ENCODE data around the gene KTI12. TPM values are rescaled to one million over a fixed set of nuclear protein-coding genes. Genes with fewer than 3 reads are reported as not detected.
"Not testable (repeated sequence)": the region's sequence is repeated elsewhere in the genome, so short reads cannot be mapped to it uniquely, and the experiment has no call there.

KTI12 gene, protein sequence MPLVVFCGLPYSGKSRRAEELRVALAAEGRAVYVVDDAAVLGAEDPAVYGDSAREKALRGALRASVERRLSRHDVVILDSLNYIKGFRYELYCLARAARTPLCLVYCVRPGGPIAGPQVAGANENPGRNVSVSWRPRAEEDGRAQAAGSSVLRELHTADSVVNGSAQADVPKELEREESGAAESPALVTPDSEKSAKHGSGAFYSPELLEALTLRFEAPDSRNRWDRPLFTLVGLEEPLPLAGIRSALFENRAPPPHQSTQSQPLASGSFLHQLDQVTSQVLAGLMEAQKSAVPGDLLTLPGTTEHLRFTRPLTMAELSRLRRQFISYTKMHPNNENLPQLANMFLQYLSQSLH
- polyA plus RNA-seq (ENCODE audit: insufficient read length in 4 of 4): 1 to 10 TPM; 5.9 to 6.8 (median 6.6) TPM

DNA sequence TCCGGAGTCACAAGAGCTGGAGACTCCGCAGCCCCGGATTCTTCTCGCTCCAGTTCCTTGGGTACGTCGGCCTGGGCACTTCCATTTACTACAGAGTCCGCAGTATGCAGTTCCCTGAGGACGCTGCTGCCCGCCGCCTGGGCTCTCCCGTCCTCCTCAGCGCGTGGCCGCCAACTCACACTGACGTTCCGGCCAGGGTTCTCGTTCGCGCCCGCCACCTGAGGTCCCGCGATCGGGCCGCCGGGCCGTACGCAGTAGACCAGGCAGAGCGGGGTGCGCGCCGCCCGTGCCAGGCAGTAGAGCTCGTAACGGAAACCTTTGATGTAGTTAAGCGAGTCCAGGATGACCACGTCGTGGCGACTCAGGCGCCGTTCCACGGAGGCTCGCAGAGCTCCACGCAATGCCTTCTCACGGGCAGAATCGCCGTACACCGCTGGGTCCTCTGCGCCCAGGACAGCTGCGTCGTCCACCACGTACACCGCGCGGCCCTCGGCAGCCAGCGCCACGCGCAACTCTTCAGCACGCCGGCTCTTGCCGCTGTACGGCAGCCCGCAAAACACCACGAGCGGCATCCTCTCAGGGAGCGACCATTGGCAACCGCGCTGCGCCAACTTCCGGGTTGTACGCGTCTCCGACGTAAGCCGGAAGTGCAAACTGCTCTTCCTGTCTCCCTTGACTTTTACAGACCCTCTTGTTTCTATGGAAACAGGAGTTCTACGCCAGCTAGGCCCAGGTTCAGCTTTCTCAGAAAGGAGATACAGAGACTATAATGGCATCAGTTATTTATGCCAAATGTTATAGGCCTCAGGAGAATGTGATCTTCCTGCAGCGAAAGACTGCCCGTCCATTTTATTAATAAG is at the start of gene KTI12:
TSS of gene KTI12 (minus strand) at position 621 of the 860 bp plus-strand sequence. CDS start at position 572, 49 bp downstream.
- peak; percentile 78 to 85 (median 82) for DNase-seq (ENCODE audit: low read depth in 4 of 4, low spot score in 3 of 4)

DNA sequence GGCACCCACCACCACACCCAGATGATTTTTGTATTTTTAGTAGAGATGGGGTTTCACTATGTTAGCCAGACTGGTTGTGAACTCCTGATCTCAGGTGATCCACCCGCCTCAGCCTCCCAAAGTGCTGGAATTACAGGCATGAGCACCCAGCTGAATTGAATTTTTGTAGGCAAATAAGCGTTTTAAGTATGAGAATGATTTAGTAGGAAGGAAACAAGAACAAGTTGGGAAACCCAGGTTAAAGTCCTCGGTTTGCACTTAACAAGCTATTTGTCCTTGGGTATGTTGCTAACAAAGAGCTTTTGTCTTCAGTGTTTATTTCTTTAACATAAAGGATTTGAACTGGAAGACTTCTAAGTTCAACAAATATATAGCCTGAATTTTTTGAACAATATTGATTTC is 46.4 kb upstream of the KTI12 start:
- DNase-seq (ENCODE audit: low read depth in 4 of 4, low spot score in 3 of 4): no peak

DNA sequence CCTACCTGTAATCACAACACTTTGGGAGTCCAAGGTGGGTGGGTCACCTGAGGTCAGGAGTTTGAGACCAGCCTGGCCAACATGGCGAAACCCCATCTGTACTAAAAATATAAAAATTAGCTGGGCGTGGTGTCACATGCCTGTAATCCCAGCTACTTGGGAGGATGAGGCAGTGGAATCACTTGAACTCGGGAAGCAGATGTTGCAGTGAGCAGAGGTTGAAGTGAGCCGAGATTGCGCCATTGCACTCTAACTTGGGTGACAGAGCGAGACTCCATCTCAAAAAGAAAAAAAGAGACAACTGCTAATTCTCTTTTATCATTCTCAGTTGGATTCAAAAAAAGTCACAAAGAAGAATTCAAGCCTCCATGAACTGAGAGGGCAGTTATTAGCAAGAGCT is 43.7 kb upstream of the KTI12 start:
- not testable (repeated sequence) for DNase-seq (ENCODE audit: low read depth in 4 of 4, low spot score in 3 of 4)

DNA sequence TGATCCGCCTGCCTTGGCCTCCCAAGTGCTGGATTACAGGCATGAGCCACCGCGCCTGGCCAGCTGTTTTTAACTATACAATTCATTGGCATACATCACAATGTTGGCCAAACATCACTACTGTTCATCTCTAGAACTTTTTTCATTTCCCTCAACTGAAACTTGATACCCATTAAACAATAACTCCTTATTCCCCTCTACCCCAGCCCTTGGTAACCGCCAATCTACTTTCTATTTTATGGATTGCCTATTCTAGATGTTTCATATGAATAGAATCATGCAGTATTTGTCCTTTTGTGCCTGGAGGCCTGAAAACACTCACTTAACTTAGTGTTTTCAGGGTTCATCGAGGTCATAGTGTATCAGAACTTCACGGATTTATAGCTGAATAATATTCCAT is 38.7 kb upstream of the KTI12 start:
- DNase-seq (ENCODE audit: low read depth in 4 of 4, low spot score in 3 of 4): no peak

DNA sequence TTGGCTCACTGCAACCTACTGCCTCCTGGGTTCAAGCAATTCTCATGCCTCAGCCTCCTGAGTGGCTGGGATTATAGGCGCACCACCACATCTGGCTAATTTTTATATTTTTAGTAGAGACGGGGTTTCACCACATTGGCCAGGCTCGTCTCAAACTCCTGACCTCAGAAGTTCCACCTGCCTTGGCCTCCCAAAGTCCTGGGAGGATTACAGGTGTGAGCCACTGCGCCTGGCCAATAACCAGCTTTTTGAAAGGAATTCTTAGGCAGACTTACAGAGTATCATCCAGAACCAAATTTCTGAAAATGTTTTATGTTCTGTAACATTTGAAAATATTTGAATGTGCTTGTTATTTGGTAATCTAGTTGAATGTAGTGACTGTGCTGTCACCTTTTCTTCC is 37.1 kb upstream of the KTI12 start:
- no peak for DNase-seq (ENCODE audit: low read depth in 4 of 4, low spot score in 3 of 4)

DNA sequence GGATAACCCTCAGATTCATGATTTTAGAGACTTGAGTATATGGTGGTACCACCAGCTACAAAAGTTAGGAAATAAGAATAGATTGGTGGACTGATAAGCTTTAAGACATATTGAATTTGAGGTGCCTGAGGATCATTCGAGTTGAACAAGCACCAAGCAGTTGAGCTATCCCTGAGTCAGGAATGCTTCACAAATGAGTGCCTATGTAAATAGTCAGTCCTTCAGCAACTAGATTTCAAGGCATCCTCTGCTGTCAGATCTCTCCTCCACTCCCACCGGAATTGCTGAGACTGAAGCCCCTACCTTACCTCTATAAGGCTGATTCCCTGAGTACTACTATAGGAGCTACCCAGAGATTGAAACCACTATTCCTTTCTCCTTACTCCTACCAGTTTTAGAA is 29.6 kb upstream of the KTI12 start:
- no peak for DNase-seq (ENCODE audit: low read depth in 4 of 4, low spot score in 3 of 4)

DNA sequence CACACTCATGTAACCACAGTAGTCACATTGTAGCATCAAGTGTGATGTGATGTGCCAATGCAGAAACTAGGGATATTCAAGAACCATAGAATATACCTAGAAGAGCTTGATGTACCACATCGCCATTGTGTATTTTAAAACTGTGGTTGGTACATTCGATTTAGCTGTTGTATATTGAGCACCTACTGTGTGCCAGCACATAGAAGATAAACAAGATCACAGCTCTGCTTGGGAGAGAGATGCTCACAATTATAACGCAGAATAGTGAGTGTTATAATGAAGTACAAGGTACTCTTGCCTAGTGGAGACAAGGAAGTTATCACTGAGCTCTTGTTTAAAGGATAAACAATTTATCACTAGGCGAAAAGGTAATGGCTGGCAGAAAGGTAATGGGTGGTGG is 27.2 kb upstream of the KTI12 start:
- no peak for DNase-seq (ENCODE audit: low read depth in 4 of 4, low spot score in 3 of 4)

DNA sequence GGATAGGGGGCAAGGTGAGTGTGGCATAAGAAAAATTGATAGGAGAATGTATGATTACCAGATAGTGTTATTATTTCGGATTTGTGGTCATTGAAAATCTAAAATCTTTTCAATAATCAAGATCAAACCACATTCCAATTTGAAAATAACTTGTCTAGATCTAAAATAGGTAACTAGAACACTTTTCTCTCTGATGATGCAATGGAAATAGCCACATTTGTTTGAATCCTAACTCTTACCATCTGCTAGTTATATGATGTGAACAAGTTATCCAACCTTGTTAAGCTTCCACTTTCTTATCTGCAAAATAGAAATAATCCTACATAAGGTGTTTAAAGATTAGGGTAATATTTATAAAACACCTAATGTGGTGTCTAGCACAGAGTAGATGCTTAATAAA is 26.3 kb upstream of the KTI12 start:
- DNase-seq (ENCODE audit: low read depth in 4 of 4, low spot score in 3 of 4): no peak

DNA sequence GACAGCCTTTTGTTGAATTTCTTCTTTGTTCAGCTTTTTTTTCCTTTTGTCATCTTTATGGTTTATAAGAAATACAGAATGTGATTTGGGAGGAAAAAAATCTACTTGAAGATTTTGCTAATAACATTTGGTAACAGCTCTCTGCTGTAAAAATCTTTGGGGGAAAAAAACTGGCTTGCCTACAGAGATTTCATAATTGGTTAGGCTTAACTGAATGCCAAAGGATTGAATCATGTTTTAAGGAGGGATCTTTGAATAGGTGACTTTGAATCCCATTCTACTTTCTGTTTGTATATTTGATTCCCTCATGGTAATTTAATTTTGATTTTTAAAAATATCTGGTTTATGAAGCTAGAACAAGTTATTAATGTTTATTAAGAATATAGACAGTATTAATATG is 25.7 kb upstream of the KTI12 start:
- no peak for DNase-seq (ENCODE audit: low read depth in 4 of 4, low spot score in 3 of 4)

DNA sequence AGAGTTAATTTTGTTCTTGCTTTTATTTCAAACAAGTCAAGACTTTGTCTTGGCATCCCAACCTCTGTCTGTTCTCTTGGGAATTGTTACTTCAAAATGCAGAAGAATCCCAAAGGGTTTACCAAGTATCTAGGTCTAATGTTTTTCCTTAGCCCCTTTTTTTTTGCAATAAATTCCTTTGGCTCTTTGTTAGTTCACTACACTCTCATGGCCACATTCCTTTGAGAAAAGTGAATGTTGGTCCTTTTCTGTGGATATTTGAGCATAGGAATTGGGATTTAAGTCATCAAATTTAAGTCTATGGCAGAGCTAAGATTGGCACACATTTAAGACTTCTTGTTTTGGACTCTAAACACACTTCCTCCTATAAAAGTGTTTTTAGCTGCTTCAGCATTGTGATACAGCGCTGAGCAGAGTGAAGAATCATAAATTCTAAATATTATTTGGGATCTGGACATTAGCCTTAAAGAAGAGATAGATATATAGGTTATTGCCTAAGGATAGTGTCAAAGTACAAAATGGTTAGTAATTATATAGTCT is 24.3 kb upstream of the KTI12 start:
- no peak for DNase-seq (ENCODE audit: low read depth in 4 of 4, low spot score in 3 of 4)

DNA sequence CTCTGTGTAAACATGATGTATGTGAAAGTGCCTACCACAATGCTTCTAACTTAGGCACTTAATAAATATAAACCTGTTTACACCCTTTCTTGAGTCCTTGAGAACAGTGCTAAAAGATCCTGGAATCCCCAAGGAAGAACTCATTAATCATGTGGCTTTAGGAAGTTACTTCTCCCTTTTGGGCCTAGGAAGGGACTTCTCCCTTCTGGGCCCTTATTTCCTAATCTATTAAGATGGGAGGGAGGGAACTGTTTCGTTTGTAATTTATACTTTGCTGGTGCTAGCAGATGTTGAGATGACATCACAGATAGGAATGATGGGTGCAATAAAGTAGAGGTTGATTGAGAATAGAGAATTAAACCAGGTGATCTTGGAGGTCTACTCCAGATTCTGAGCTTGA is 23.6 kb upstream of the KTI12 start:
- DNase-seq (ENCODE audit: low read depth in 4 of 4, low spot score in 3 of 4): no peak

DNA sequence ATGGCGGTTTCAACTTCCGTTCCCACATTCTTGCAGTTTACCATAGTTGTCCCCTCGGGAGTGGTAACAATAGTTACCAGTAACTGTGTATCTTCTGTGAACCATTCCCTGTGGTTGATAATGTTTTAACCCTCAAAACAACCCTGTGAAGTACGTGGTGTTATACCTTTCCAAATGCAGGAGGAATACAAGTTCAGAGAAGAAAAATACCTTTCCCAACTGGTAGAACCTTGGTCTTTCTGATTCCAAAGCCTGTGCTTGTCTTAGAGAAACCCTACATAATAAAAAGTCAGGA is 23.3 kb upstream of the KTI12 start:
- no peak for DNase-seq (ENCODE audit: low read depth in 4 of 4, low spot score in 3 of 4)

DNA sequence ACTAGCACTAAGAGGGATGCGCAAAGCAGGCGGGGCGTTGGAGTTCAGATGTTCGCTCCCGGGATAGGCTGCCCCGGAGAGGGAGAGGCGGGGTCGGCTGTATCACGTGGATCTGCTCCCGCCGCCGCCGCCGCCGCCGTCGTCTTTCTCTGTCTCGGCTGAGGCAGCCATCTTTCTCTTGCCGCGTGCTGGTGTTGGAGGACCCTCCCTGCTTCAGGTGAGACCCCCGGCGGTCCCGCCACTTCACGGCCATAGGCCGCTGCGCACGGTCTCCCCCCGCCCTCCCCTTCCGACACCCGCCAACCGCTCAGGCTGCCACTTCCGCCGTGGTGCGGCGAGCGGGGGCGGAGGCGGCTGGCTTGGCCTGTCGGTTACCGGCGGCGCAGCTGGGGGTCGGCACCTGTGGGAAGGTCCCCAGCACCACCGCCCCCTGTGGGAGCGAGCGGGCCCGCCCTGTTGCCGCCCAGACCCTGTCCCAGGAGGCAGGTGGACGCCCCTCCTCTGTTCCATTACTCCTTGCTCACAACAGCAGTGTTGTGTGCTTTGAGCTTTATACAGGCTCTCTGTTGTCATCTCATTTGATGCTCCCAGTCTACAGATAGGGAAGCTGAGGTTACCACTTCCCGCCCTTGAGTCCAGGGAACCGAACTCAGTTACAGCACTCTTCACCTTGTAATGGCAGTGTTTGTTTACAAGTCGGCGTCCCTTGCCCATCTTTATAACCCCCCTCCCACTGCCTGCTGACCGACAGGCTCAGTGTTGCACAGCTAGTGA is 22.7 kb upstream of the KTI12 start, which contains the start of gene BTF3L4:
TSS of gene BTF3L4 (plus strand) at position 133 of the 774 bp plus-strand sequence. CDS start 3,553 bp downstream, outside the sequence.
- peak; percentile 64 to 85 (median 77) for DNase-seq (ENCODE audit: low read depth in 4 of 4, low spot score in 3 of 4)

DNA sequence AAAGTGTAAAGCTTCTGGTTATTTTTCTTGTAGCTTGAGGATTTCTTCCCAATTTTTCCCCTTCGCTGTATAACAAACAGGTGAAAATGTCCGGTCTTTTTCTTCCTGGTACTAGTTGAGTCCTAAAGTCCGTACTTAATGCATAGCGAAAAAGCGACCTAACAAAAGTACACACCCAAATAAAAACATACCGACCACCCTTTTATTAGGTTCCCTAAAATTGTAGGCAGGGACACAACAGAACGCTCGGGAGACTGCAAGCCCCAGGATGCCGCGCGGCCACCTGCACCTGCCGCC is 22.2 kb upstream of the KTI12 start:
- DNase-seq (ENCODE audit: low read depth in 4 of 4, low spot score in 3 of 4): no peak

DNA sequence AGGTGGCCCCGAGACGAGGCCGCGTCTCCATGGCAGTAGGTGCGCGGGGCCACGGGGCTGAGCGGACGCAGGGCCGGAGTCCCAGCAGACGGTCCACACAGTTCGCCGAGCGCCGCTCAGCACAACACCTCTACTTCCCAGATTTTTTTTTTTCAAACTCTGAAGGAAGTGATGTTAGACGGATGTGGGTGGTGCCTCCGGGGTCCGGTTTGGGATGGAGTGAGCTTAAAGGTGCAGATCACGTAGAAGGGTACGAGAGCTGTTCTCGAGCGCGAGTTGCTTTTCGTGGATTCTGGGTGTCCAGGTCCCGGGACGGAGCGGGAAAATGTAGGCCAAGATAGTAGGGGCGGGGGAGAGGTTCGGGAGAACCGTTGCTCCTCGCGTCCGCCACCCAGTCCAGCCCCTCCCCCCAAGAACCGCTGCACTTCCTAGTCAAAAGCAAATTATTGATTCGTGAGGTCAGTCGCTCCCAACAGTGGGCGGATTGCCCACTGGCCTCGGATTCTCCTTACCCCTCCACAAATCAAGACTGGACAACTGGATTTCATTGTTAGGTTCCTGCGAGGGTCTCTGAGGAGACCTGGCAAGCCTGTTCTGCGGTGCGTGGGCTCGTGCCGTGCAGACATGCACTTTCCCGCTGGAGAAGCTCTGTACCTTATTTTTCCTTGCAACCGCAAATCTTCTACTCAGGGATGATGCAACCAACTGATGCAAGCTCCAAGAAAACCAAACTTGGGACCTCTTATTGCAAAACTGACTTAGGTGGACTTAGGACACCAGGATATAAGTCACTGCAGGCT is 21.7 kb upstream of the KTI12 start, which contains the start of gene TXNDC12:
TSS of gene TXNDC12 (minus strand) at position 126 of the 800 bp plus-strand sequence. CDS start at position 31, 95 bp downstream.
- peak; percentile 76 to 87 (median 82) for DNase-seq (ENCODE audit: low read depth in 4 of 4, low spot score in 3 of 4)

DNA sequence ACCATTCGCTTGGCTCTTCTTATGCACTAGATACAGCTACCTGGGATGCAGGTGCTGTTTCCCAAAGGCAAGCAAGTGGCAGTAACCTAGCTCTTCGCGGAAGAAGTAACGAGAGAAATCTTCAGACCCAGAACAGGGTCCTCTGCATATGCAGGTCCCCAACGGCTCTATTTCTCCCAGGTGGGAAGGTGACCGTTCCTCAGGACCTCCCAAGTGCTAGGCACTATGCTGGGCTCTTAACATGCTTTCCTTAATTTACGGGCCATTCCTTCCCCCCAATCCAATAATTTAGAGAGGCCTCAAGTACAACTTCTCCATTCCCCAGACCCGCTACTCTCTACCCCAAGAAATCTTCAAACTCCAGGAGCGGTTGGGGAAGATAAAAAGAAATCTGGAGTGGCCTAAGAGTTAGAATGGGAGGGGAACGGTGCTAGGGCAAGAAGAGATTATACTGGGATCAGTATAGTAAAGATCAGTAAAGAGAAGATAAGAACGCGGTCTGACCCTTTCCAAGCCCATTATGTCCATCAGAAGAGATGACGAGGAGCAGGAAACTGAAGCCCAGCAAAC is 21.0 kb upstream of the KTI12 start:
- DNase-seq (ENCODE audit: low read depth in 4 of 4, low spot score in 3 of 4): no peak

DNA sequence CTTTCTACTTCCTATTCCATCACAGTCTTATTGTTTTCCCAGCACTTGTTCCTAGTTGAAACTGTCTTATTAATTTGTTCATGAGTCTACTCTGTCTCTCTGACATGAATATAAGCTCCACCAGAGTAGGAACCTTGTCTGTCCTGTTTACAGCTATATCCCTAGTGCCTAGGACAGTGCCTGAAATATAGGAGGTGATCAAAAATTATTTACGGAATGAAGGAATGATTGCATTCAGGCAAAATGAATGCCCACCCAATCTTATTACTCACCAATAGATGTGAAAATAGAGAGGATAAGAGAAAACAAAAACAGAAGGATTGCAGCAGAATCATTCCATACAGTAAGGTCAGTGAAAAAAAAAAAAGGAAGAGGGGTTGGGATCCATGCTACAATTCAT is 20.3 kb upstream of the KTI12 start:
- no peak for DNase-seq (ENCODE audit: low read depth in 4 of 4, low spot score in 3 of 4)

DNA sequence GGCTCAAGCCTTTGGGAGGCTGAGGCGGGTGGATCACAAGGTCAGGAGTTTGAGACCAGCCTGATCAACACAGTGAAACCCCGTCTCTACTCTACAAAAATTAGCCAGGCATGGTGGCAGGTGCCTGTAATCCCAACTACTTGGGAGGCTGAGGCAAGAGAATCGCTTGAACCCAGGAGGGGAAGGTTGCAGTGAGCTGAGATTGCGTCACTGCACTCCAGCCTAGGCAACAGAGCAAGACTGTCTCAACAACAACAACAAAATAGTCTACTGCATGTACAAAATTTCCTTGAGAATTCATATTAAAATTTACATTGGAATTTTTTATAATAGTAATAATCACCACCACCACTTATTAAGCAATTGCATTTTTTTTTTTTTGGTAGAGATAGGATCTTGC is 15.7 kb upstream of the KTI12 start:
- DNase-seq (ENCODE audit: low read depth in 4 of 4, low spot score in 3 of 4): not testable (repeated sequence)

DNA sequence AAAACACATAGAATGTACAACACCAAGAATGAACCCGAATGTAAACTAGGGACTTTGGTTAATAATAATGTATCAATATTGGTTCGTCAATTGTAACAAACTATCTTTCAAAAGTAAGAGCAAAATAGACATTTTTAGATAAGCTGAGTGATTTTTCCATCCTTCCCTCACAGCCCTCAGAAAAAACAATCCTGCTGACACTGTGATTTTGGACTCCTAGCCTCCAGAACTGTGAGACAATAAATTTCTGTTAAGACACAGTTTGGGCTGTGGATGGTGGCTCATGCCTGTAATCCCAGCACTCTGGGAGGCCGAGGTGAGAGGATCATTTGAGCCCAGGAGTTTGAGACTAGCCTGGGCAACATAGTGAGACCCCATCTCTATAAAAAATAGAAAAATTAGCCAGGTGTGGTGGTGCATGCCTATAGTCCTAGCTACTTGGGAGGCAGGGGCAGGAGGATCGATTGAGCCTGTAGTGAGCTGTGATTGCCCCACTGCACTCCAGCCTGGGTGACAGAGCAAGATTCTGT is 12.1 kb upstream of the KTI12 start:
- DNase-seq (ENCODE audit: low read depth in 4 of 4, low spot score in 3 of 4): not testable (repeated sequence)
